ENCODE results near the gene CALD1.

- TF ChIP-seq ZNF184 (tag by site-specific recombination; IDR thresholded peaks at IDR 0.05) (no peak), ZNF202 (tag by site-specific recombination; IDR thresholded peaks at IDR 0.05; ENCODE audit: borderline replicate concordance) (no peak), ZNF138 (tag by site-specific recombination; IDR thresholded peaks at IDR 0.05; ENCODE audit: borderline replicate concordance) (no peak), CTCF (tag by site-specific recombination; IDR thresholded peaks at IDR 0.05) (no peak), ZIC2 (tag by site-specific recombination; IDR thresholded peaks at IDR 0.05) (no peak), ZFP41 (tag by site-specific recombination; IDR thresholded peaks at IDR 0.05; ENCODE audit: borderline replicate concordance) (no peak), TCF7L2 (IDR thresholded peaks at IDR 0.05; ENCODE audit: borderline replicate concordance, low read depth, low read length) (no peak), ZEB2 (tag by site-specific recombination; IDR thresholded peaks at IDR 0.05) (no peak), REPIN1 (tag by site-specific recombination; IDR thresholded peaks at IDR 0.05; ENCODE audit: low read depth) (no peak), ZNF658 (tag by site-specific recombination; IDR thresholded peaks at IDR 0.05) (no peak), ZNF148 (tag by site-specific recombination; IDR thresholded peaks at IDR 0.05; ENCODE audit: borderline replicate concordance) (no peak), ZNF747 (tag by site-specific recombination; IDR thresholded peaks at IDR 0.05) (no peak)
Measured at GRCh38 chr7:134827436-134827835, 48.0 kb downstream of the CALD1 start.

Data from HEK293 (cell line).